Heart left ventricle (tissue), 13 donors: ENCODE data around the gene KCTD17.

ENCODE experiments used
- POLR2A ChIP-seq, 2 donors: fragments of 450-650 bp; IDR thresholded peaks; one replicate each; pipeline ENCODE4 v1.6.1; 2017; ENCODE audit warnings: antibody characterized with exemption in 2 of 2, mild to moderate bottlenecking in 2 of 2, moderate library complexity in 2 of 2
- TF ChIP-seq, protein P1 (sequence below), 12 donors: fragments of 200-600 bp; sonication (generic) in 4 of 12; IDR thresholded peaks; one replicate each; pipeline versions ENCODE4 v1.5.0 to v1.8.0; 2018 to 2022; ENCODE audit warnings: antibody characterized with exemption in 12 of 12, mild to moderate bottlenecking in 5 of 12
- donor health status: ischemic (EF 13 %, LVEDD 7.1; RV severe dilation, severe dysfunction).
- donor health status: DM: no; HTN: yes; CAD: no.
- donor health status: DM: no; HTN: no; CAD: no.
- donor health status: ischemic (EF 25% LVEDD 6.9; RV normal size, moderate dysfunction).
- donor health status: ischemic (EF 25% LVEDD 5.7; RV mildly dilated, moderate dysfunction).
- donor health status: ischemic (EF 35%, LVEDD 5.7; RV mildly dilated, moderate dysfunction).
- donor health status: nonischemic (EF 11% LVEDD 7.7; RV severe dilation, severe dysfunction).
- donor health status: DM: yes; HTN: yes; CAD: no.
- donor health status: PGD.
- donor health status: ischemic (EF 29% LVEDD 5.4; RV normal size, mild dysfunction).
- donor health status: nonischemic (EF 23%, LVEDD 6.1; RV moderate dilation, normal function).

DNA sequence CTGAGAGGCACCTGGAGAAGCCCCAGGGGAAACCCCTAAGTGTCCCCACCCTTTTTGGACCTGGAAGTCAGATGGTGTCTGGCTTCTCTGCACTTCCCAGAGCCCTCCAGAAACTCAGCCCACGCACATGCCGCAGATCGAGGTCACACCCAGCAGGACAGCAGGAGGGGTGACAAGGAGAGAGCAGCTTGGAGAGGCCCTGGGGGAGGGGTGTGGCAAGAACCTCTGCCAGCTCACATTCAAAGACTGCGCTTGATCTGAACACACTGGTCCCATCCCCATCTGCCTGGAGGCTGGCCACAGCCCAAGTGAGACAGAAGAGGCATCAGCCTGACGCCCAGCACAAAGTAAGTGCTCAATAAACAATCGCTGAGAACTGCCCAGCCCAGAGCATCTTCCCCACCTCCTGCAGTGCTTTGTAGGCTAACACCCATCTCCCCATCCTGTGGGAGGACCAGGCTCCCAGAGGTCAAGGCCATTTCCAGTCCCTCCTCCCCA is 36.6 kb downstream of the KCTD17 start:
- no peak for TF ChIP-seq POLR2A (IDR thresholded peaks at IDR 0.05)
- TF ChIP-seq, protein P1, sequence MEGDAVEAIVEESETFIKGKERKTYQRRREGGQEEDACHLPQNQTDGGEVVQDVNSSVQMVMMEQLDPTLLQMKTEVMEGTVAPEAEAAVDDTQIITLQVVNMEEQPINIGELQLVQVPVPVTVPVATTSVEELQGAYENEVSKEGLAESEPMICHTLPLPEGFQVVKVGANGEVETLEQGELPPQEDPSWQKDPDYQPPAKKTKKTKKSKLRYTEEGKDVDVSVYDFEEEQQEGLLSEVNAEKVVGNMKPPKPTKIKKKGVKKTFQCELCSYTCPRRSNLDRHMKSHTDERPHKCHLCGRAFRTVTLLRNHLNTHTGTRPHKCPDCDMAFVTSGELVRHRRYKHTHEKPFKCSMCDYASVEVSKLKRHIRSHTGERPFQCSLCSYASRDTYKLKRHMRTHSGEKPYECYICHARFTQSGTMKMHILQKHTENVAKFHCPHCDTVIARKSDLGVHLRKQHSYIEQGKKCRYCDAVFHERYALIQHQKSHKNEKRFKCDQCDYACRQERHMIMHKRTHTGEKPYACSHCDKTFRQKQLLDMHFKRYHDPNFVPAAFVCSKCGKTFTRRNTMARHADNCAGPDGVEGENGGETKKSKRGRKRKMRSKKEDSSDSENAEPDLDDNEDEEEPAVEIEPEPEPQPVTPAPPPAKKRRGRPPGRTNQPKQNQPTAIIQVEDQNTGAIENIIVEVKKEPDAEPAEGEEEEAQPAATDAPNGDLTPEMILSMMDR (IDR thresholded peaks at IDR 0.05) = no peak
